ENCODE data around the gene CFAP77. TPM values are rescaled to one million over a fixed set of nuclear protein-coding genes. Genes with fewer than 3 reads are reported as not detected.

The CFAP77 gene
- total RNA-seq, 6 donors from 2014 or later: 0.78 to 16.7 (median 2.7) TPM; not detected in 1

- no peak for ATAC-seq (ENCODE audit: low FRiP score in 2 of 2)
- Histone ChIP-seq H3K27ac (no peak overlapping the region), H3K4me1 (no peaks in the 10 kb centered on the region), H3K4me3 (no peak overlapping the region), H3K9me3 (no peaks in the 10 kb centered on the region), H3K27me3 (peaks cover 0 to 6% (median 2%) of the 10 kb centered on the region in 4 donors), H3K36me3 (no peaks in the 10 kb centered on the region)
- TF ChIP-seq POLR2AphosphoS5 (IDR thresholded peaks at IDR 0.05): no peak
- no peak for TF ChIP-seq EP300 (IDR thresholded peaks at IDR 0.05)
- TF ChIP-seq POLR2A (IDR thresholded peaks at IDR 0.05): no peak
- TF ChIP-seq CTCF (IDR thresholded peaks at IDR 0.05): no peak
- WGBS, 2 donors: 55% methylated on average over 7 of the region's 7 CpGs
- DNase-seq: no peak
Observed at GRCh38 chr9:132425675-132426062, 15.7 kb downstream of the CFAP77 start.

- H3K4me1 ChIP-seq: no peaks in the 10 kb centered on the region
- H3K4me3 ChIP-seq: no peak overlapping the region
- TF ChIP-seq POLR2AphosphoS5 (IDR thresholded peaks at IDR 0.05) (no peak), CTCF (IDR thresholded peaks at IDR 0.05) (no peak), POLR2A (IDR thresholded peaks at IDR 0.05) (no peak), EP300 (IDR thresholded peaks at IDR 0.05) (no peak)
- no peaks in the 10 kb centered on the region for H3K36me3 ChIP-seq
- 33 to 43% methylated on average over 17 of the region's 17 CpGs for WGBS, 2 donors
- ATAC-seq (ENCODE audit: low FRiP score in 2 of 2): no peak
- H3K27me3 ChIP-seq: peaks cover 0 to 6% (median 2%) of the 10 kb centered on the region in 4 donors
- no peak for DNase-seq
- H3K9me3 ChIP-seq: no peaks in the 10 kb centered on the region
- no peak overlapping the region for H3K27ac ChIP-seq
Observed at GRCh38 chr9:132426639-132427414, 16.8 kb downstream of the CFAP77 start.

GRCh38 chr9:132430998-132431397 is 21.0 kb downstream of the CFAP77 start:
- Histone ChIP-seq H3K9me3 (no peaks in the 10 kb centered on the region), H3K4me1 (no peaks in the 10 kb centered on the region), H3K36me3 (no peaks in the 10 kb centered on the region), H3K27me3 (peaks cover 0 to 6% (median 0%) of the 10 kb centered on the region in 4 donors), H3K4me3 (no peak overlapping the region), H3K27ac (no peak overlapping the region)
- ATAC-seq (ENCODE audit: low FRiP score in 2 of 2) (no peak), DNase-seq (no peak)
- TF ChIP-seq CTCF (IDR thresholded peaks at IDR 0.05) (no peak), EP300 (IDR thresholded peaks at IDR 0.05) (no peak), POLR2AphosphoS5 (IDR thresholded peaks at IDR 0.05) (no peak), POLR2A (IDR thresholded peaks at IDR 0.05) (no peak)
- WGBS, 2 donors: 41 to 50% methylated on average over 1 of the region's 1 CpG

GRCh38 chr9:132434881-132435280 is 24.9 kb downstream of the CFAP77 start:
- no peak for TF ChIP-seq CTCF (IDR thresholded peaks at IDR 0.05)
- TF ChIP-seq POLR2AphosphoS5 (IDR thresholded peaks at IDR 0.05): no peak
- TF ChIP-seq POLR2A (IDR thresholded peaks at IDR 0.05): no peak
- TF ChIP-seq EP300 (IDR thresholded peaks at IDR 0.05): no peak
- Histone ChIP-seq H3K9me3 (no peaks in the 10 kb centered on the region), H3K4me1 (no peaks in the 10 kb centered on the region), H3K4me3 (no peak overlapping the region), H3K27me3 (no peaks in the 10 kb centered on the region), H3K36me3 (no peaks in the 10 kb centered on the region), H3K27ac (no peak overlapping the region)
- ATAC-seq (ENCODE audit: low FRiP score in 2 of 2): no peak
- no peak for DNase-seq
- 54% methylated on average over 10 of the region's 10 CpGs for WGBS, 2 donors

GRCh38 chr9:132439153-132439552 is 29.1 kb downstream of the CFAP77 start:
- no peak for ATAC-seq (ENCODE audit: low FRiP score in 2 of 2)
- TF ChIP-seq POLR2AphosphoS5 (IDR thresholded peaks at IDR 0.05) (no peak), CTCF (IDR thresholded peaks at IDR 0.05) (no peak), EP300 (IDR thresholded peaks at IDR 0.05) (no peak), POLR2A (IDR thresholded peaks at IDR 0.05) (no peak)

More at GRCh38 chr9:132439153-132439552, 29.1 kb downstream of the CFAP77 start:
- H3K27me3 ChIP-seq: peaks cover 0 to 3% (median 0%) of the 10 kb centered on the region in 4 donors
- no peak overlapping the region for H3K4me3 ChIP-seq
- DNase-seq: no peak
- no peaks in the 10 kb centered on the region for H3K36me3 ChIP-seq
- no peaks in the 10 kb centered on the region for H3K4me1 ChIP-seq
- H3K27ac ChIP-seq: no peak overlapping the region
- WGBS, 2 donors: 60 to 73% methylated on average over 4 of the region's 4 CpGs
- no peaks in the 10 kb centered on the region for H3K9me3 ChIP-seq
